ENCODE results near the gene SLC15A4. TPM values are rescaled to one million over a fixed set of nuclear protein-coding genes. Genes with fewer than 3 reads are reported as not detected.

SLC15A4 gene
- 41.1 and 46.1 TPM in 2 replicates for total RNA-seq

GRCh38 chr12:128823916-128824839 is at the start of gene SLC15A4:
SLC15A4 (minus strand) TSS chr12:128823958; CDS start chr12:128823943, 15 bp downstream.

GRCh38 chr12:128852885-128853599 is 29.3 kb upstream of the SLC15A4 start, which contains the start of gene GLT1D1:
GLT1D1 (plus strand) TSS chr12:128853478; CDS start chr12:128853582, 104 bp downstream.

Other genes with a start within 250 kb of the SLC15A4 start
- not detected in 2 replicates for gene GLT1D1, start 29.5 kb upstream of the SLC15A4 start, total RNA-seq

Measured in thoracic aorta endothelial cell (primary cell).